Ovary (tissue), 9 donors: ENCODE results near the gene TOP1. TPM values are rescaled to one million over a fixed set of nuclear protein-coding genes. Genes with fewer than 3 reads are reported as not detected.

Experiments used
- DNase-seq, 5 donors: peaks; one replicate each; pipeline ENCODE4 v3.0.0-alpha.2; 2019 to 2020
- H3K27ac ChIP-seq, 2 donors: fragments of 200-600 bp; one replicate each; pipeline versions ENCODE4 v1.5.1 to v1.8.0; 2019 to 2022
- H3K27me3 ChIP-seq: fragments of 200-600 bp; one replicate; pipeline ENCODE4 v1.8.0; 2022
- H3K36me3 ChIP-seq: fragments of 200-600 bp; sonication (generic); one replicate; pipeline ENCODE4 v1.5.1; 2019
- H3K4me1 ChIP-seq: one replicate; pipeline ENCODE4 v1.8.1; 2013; ENCODE audit warnings: mild to moderate bottlenecking, moderate library complexity; ENCODE audit not compliant: insufficient read depth
- H3K4me3 ChIP-seq: fragments of 200-600 bp; sonication (generic); one replicate; pipeline ENCODE4 v1.5.1; 2017
- H3K9me3 ChIP-seq, 2 donors: fragments of 200-600 bp in 1 of 2; sonication (generic) in 1 of 2; one replicate each; pipeline versions ENCODE4 v1.5.1 to v1.8.1; 2013 to 2019; ENCODE audit warnings: mild to moderate bottlenecking in 1 of 2, moderate library complexity in 1 of 2
- CTCF ChIP-seq, 3 donors: fragments of 450-650 bp in 2 of 3; fragments of 200-600 bp in 1 of 3; IDR thresholded peaks; one replicate each; pipeline versions ENCODE4 v1.5.1 to v1.8.0; 2016 to 2022; ENCODE audit warnings: antibody characterized with exemption in 3 of 3, mild to moderate bottlenecking in 1 of 3
- EP300 ChIP-seq: sonication (generic); formaldehyde crosslinking; IDR thresholded peaks from one replicate; pipeline ENCODE4 v1.6.1; 2017; ENCODE audit warnings: antibody characterized with exemption
- POLR2A ChIP-seq: fragments of 450-650 bp; IDR thresholded peaks from one replicate; pipeline ENCODE4 v1.6.1; 2017; ENCODE audit warnings: antibody characterized with exemption, mild to moderate bottlenecking, moderate library complexity
- WGBS, 3 donors: extraction: QIAGEN DNeasy Blood & Tissue Kit in 1 of 3; methylation state at CpG; one replicate each; pipeline versions ENCODE4 v1.1.5 to v1.1.7; 2013 to 2017; 5-methylcytosine and 5-hydroxymethylcytosine counted together
- intact Hi-C, 4 donors: fragments of 100-400 bp; cut with DNase I; formaldehyde crosslinking; loops; one replicate each; pipeline versions ENCODE4 v1.11.0 to v1.15.1; 2022 to 2023
- polyA plus RNA-seq, 2 donors: library from polyadenylated mRNA; stranded (reverse); fragments of 200-250 nt in 1 of 2; fragments of 350-450 nt in 1 of 2; fragmentation: Illumina TruSeq in 1 of 2; extraction: RNeasy Lipid Tissue Mini Kit (QIAGEN cat#74804) in 1 of 2; gene quantifications; one replicate each; pipeline ENCODE4 v1.2.3, GENCODE V29; 2013 to 2014
- total RNA-seq, 7 donors: library from RNA; depleted of rRNA in 2 of 7; stranded (reverse); fragments of >200 nt in 2 of 7; fragmentation: NEBNext Ultra II Directional in 3 of 7; extraction: Animal tissue kit (Norgen Biotek cat#: 25700) in 3 of 7; gene quantifications; one replicate each; pipeline versions ENCODE4 v1.1.0 to v1.2.4, GENCODE V29; 2016 to 2023
- donor health status: DM: no; HTN: no; CAD: no; lungs with moderate emphysema.
- donor health status: DM: no; HTN: no; CAD: no.
- donor health status: Bipolar disorder and iron deficiency.
- donor health status: DM: yes; HTN: yes; CAD: no.
- donor health status: DM: no; HTN: no; CAD: no.
- donor health status: DM: yes; HTN: yes; CAD: no.

TOP1 gene
- total and polyA plus RNA-seq, 9 donors: 20.9 to 48.4 (median 35.6) TPM

- H3K4me1 ChIP-seq: peaks cover 1% of the 10 kb centered on the region
- intact Hi-C loops: no loop called here
- DNase-seq: no peak
- H3K4me3 ChIP-seq: no peak overlapping the region
- TF ChIP-seq EP300 (no peak), POLR2A (no peak), CTCF (IDR thresholded peaks at IDR 0.05) (no peak)
- 23 to 44% (median 26%) methylated on average over 2 of the region's 2 CpGs for WGBS, 3 donors
- no peak overlapping the region for H3K27ac ChIP-seq
- no peaks in the 10 kb centered on the region for H3K27me3 ChIP-seq
- H3K36me3 ChIP-seq: no peaks in the 10 kb centered on the region
- H3K9me3 ChIP-seq: no peaks in the 10 kb centered on the region
Observed at GRCh38 chr20:41080866-41081265, 52.2 kb downstream of the TOP1 start.

GRCh38 chr20:41081276-41081814 lies 52.7 kb downstream of the TOP1 start:
- no peaks in the 10 kb centered on the region for H3K36me3 ChIP-seq
- no peak for DNase-seq
- TF ChIP-seq CTCF (IDR thresholded peaks at IDR 0.05) (no peak), POLR2A (no peak), EP300 (no peak)
- H3K9me3 ChIP-seq: no peaks in the 10 kb centered on the region
- no peaks in the 10 kb centered on the region for H3K4me1 ChIP-seq
- intact Hi-C loops: no loop called here
- H3K27ac ChIP-seq: no peak overlapping the region
- no peak overlapping the region for H3K4me3 ChIP-seq
- no peaks in the 10 kb centered on the region for H3K27me3 ChIP-seq

GRCh38 chr20:41082306-41082705 lies 53.7 kb downstream of the TOP1 start:
- Histone ChIP-seq H3K27me3 (no peaks in the 10 kb centered on the region), H3K27ac (no peak overlapping the region), H3K36me3 (no peaks in the 10 kb centered on the region), H3K9me3 (no peaks in the 10 kb centered on the region), H3K4me3 (no peak overlapping the region), H3K4me1 (no peaks in the 10 kb centered on the region)
- WGBS, 3 donors: 50 to 67% (median 55%) methylated on average over 2 of the region's 2 CpGs
- no peak for DNase-seq
- TF ChIP-seq POLR2A (no peak), EP300 (no peak), CTCF (IDR thresholded peaks at IDR 0.05) (no peak)
- intact Hi-C loops: no loop called here

- Histone ChIP-seq H3K4me3 (no peak overlapping the region), H3K36me3 (no peaks in the 10 kb centered on the region), H3K4me1 (no peaks in the 10 kb centered on the region), H3K27me3 (no peaks in the 10 kb centered on the region), H3K9me3 (no peaks in the 10 kb centered on the region), H3K27ac (no peak overlapping the region)
- TF ChIP-seq CTCF (IDR thresholded peaks at IDR 0.05) (no peak), EP300 (no peak), POLR2A (no peak)
- intact Hi-C loops: loop anchor here in 1 of 4 donors (5.0 kb wide), 1 partner anchor 93 kb away; no protein-coding TSS in a partner anchor
- WGBS, 3 donors: 92 to 95% (median 94%) methylated on average over 3 of the region's 3 CpGs
- DNase-seq: no peak
Observed at GRCh38 chr20:41085606-41086005, 57.0 kb downstream of the TOP1 start.
